ENCODE data around the gene SPATA13.

SPATA13 gene

GRCh38 chr13:24129914-24130774 lies 30.4 kb upstream of the SPATA13 start:
- H3K27ac ChIP-seq (ENCODE audit: low read depth, low read length) = no peak overlapping the region
- TF ChIP-seq EZH2phosphoT487 (conservative IDR thresholded peaks at IDR 0.05; ENCODE audit: low read length) = no peak
- TF ChIP-seq, protein P1, sequence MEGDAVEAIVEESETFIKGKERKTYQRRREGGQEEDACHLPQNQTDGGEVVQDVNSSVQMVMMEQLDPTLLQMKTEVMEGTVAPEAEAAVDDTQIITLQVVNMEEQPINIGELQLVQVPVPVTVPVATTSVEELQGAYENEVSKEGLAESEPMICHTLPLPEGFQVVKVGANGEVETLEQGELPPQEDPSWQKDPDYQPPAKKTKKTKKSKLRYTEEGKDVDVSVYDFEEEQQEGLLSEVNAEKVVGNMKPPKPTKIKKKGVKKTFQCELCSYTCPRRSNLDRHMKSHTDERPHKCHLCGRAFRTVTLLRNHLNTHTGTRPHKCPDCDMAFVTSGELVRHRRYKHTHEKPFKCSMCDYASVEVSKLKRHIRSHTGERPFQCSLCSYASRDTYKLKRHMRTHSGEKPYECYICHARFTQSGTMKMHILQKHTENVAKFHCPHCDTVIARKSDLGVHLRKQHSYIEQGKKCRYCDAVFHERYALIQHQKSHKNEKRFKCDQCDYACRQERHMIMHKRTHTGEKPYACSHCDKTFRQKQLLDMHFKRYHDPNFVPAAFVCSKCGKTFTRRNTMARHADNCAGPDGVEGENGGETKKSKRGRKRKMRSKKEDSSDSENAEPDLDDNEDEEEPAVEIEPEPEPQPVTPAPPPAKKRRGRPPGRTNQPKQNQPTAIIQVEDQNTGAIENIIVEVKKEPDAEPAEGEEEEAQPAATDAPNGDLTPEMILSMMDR (IDR thresholded peaks at IDR 0.05; ENCODE audit: insufficient read depth, low read length, poor library complexity, severe bottlenecking) = no peak

GRCh38 chr13:24131749-24132148 lies 28.8 kb upstream of the SPATA13 start:
- Histone ChIP-seq H3K27me3 (ENCODE audit: low read length) (no peaks in the 10 kb centered on the region), H3K27ac (ENCODE audit: low read depth, low read length) (no peak overlapping the region), H3K79me2 (ENCODE audit: insufficient read depth, low read length) (no peaks in the 10 kb centered on the region), H4K20me1 (ENCODE audit: low read depth, low read length) (no peaks in the 10 kb centered on the region), H2AFZ (ENCODE audit: low read depth, low read length, severe bottlenecking) (no peak overlapping the region), H3F3A (ENCODE audit: insufficient read depth) (no peaks in the 10 kb centered on the region), H3K9ac (ENCODE audit: low read length) (no peak overlapping the region), H3K4me3 (ENCODE audit: insufficient read depth, low read length, poor library complexity, severe bottlenecking) (no peak overlapping the region), H3K36me3 (ENCODE audit: low read length) (no peaks in the 10 kb centered on the region), H3K9me3 (ENCODE audit: insufficient read depth, low read length) (peaks cover 9% of the 10 kb centered on the region), H3K4me2 (ENCODE audit: low read depth, low read length, poor library complexity, severe bottlenecking) (no peak overlapping the region), H3K9me2 (replicated peaks; ENCODE audit: insufficient read depth, low read length) (no peaks in the 10 kb centered on the region)
- no peak for TF ChIP-seq EZH2phosphoT487 (conservative IDR thresholded peaks at IDR 0.05; ENCODE audit: low read length)
- TF ChIP-seq, protein P1 (IDR thresholded peaks at IDR 0.05; ENCODE audit: insufficient read depth, low read length, poor library complexity, severe bottlenecking) = no peak

More at GRCh38 chr13:24129914-24130774, 30.4 kb upstream of the SPATA13 start:
- Histone ChIP-seq H2AFZ (ENCODE audit: low read depth, low read length, severe bottlenecking) (no peak overlapping the region), H3K4me3 (ENCODE audit: insufficient read depth, low read length, poor library complexity, severe bottlenecking) (no peak overlapping the region), H3K79me2 (ENCODE audit: insufficient read depth, low read length) (no peaks in the 10 kb centered on the region), H3K9me3 (ENCODE audit: insufficient read depth, low read length) (peaks cover 9% of the 10 kb centered on the region), H4K20me1 (ENCODE audit: low read depth, low read length) (no peaks in the 10 kb centered on the region), H3K9ac (ENCODE audit: low read length) (no peak overlapping the region), H3K4me2 (ENCODE audit: low read depth, low read length, poor library complexity, severe bottlenecking) (no peak overlapping the region), H3K36me3 (ENCODE audit: low read length) (no peaks in the 10 kb centered on the region), H3K27me3 (ENCODE audit: low read length) (no peaks in the 10 kb centered on the region), H3K9me2 (replicated peaks; ENCODE audit: insufficient read depth, low read length) (no peaks in the 10 kb centered on the region), H3F3A (ENCODE audit: insufficient read depth) (no peaks in the 10 kb centered on the region)

GRCh38 chr13:24133021-24133795 lies 27.3 kb upstream of the SPATA13 start:
- no peaks in the 10 kb centered on the region for H3K9me2 ChIP-seq (replicated peaks; ENCODE audit: insufficient read depth, low read length)
- H2AFZ ChIP-seq (ENCODE audit: low read depth, low read length, severe bottlenecking) = no peak overlapping the region
- H3K36me3 ChIP-seq (ENCODE audit: low read length) = no peaks in the 10 kb centered on the region
- H3K27me3 ChIP-seq (ENCODE audit: low read length) = no peaks in the 10 kb centered on the region
- H3K4me3 ChIP-seq (ENCODE audit: insufficient read depth, low read length, poor library complexity, severe bottlenecking) = no peak overlapping the region
- no peaks in the 10 kb centered on the region for H3F3A ChIP-seq (ENCODE audit: insufficient read depth)
- H3K9me3 ChIP-seq (ENCODE audit: insufficient read depth, low read length) = peaks cover 9% of the 10 kb centered on the region
- no peak for TF ChIP-seq EZH2phosphoT487 (conservative IDR thresholded peaks at IDR 0.05; ENCODE audit: low read length)
- TF ChIP-seq, protein P1 (IDR thresholded peaks at IDR 0.05; ENCODE audit: insufficient read depth, low read length, poor library complexity, severe bottlenecking) = no peak
- no peaks in the 10 kb centered on the region for H3K79me2 ChIP-seq (ENCODE audit: insufficient read depth, low read length)
- H3K9ac ChIP-seq (ENCODE audit: low read length) = no peak overlapping the region
- no peaks in the 10 kb centered on the region for H4K20me1 ChIP-seq (ENCODE audit: low read depth, low read length)
- no peak overlapping the region for H3K4me2 ChIP-seq (ENCODE audit: low read depth, low read length, poor library complexity, severe bottlenecking)
- no peak overlapping the region for H3K27ac ChIP-seq (ENCODE audit: low read depth, low read length)
